ENCODE measurements around the gene ZNF462. TPM values are rescaled to one million over a fixed set of nuclear protein-coding genes. Genes with fewer than 3 reads are reported as not detected.

Gene ZNF462
- total RNA-seq, 6 experiments from 2014 or later, result 0.93 to 4.0 (median 2.9) TPM

DNA sequence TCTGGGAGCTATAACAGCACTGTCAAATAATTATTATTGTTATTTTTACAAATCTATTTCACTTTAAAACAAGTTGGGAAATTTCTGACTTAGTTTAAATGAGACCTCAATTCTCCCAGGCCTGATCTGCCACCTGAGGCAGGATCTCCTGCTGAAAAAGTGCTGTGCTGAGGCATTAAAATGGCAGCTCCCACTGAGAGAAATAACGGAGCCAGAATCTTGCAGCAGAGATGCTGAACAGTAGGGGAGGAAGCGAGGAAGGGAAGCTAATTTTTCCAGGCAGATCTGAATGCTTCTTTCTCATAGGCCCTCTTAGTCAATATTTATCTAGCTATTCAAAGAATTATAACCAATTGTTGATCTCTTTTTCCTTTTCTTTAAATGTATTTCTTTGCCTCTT is 196.3 kb downstream of the ZNF462 start:
- intact Hi-C loops (cut with DNase I), result no loop called here
- Histone ChIP-seq H3K27ac (no peak overlapping the region), H3K27me3 (no peaks in the 10 kb centered on the region), H3K9me3 (no peaks in the 10 kb centered on the region), H3K4me3 (no peak overlapping the region), H3K36me3 (no peaks in the 10 kb centered on the region), H3K4me1 (no peaks in the 10 kb centered on the region)
- WGBS (ENCODE audit: insufficient coverage, low coverage, low lambda C conversion rate, missing lambda C conversion rate), result 53% methylated on average over 2 of the region's 2 CpGs
- DNase-seq (no peak), ATAC-seq (no peak)
- TF ChIP-seq POLR2A (IDR thresholded peaks at IDR 0.05), result no peak
- TF ChIP-seq, protein P1, sequence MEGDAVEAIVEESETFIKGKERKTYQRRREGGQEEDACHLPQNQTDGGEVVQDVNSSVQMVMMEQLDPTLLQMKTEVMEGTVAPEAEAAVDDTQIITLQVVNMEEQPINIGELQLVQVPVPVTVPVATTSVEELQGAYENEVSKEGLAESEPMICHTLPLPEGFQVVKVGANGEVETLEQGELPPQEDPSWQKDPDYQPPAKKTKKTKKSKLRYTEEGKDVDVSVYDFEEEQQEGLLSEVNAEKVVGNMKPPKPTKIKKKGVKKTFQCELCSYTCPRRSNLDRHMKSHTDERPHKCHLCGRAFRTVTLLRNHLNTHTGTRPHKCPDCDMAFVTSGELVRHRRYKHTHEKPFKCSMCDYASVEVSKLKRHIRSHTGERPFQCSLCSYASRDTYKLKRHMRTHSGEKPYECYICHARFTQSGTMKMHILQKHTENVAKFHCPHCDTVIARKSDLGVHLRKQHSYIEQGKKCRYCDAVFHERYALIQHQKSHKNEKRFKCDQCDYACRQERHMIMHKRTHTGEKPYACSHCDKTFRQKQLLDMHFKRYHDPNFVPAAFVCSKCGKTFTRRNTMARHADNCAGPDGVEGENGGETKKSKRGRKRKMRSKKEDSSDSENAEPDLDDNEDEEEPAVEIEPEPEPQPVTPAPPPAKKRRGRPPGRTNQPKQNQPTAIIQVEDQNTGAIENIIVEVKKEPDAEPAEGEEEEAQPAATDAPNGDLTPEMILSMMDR (IDR thresholded peaks at IDR 0.05), result no peak

DNA sequence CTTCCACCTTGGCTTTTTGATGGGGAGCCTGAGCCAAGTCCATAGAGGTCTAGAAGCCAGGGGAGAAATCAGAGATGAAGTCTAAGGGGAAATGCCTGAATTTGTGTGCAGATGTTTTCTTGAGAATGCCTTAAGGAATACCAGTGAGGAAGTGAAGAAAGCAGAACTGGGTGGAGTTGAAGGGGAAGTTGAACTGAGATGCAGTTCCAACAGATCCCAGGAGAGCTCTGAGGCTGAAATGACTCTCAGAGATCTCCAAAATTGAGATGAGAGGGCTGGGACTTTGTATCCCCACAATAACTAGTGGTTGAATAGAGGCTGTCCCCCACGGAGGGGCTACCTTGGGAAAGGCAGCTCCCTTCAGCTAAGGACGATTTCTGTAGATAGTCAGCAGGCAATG is 197.1 kb downstream of the ZNF462 start:
- Histone ChIP-seq H3K4me1 (no peaks in the 10 kb centered on the region), H3K27me3 (no peaks in the 10 kb centered on the region), H3K9me3 (no peaks in the 10 kb centered on the region), H3K4me3 (no peak overlapping the region), H3K36me3 (no peaks in the 10 kb centered on the region), H3K27ac (no peak overlapping the region)
- DNase-seq (no peak), ATAC-seq (no peak)
- TF ChIP-seq POLR2A (IDR thresholded peaks at IDR 0.05), result no peak
- TF ChIP-seq, protein P1 (IDR thresholded peaks at IDR 0.05), result no peak
- intact Hi-C loops (cut with DNase I), result no loop called here
- no CpG with 5 or more reads among the region's 2 CpGs for WGBS (ENCODE audit: insufficient coverage, low coverage, low lambda C conversion rate, missing lambda C conversion rate)

Small RNA genes lying within 50 kb of the gene (small RNA-seq; reads per million reads assigned to genes)
- 0 reads per million in 2 experiments for gene RNA5SP292
